Measurements from ENCODE around the gene TTC23L.

DNA sequence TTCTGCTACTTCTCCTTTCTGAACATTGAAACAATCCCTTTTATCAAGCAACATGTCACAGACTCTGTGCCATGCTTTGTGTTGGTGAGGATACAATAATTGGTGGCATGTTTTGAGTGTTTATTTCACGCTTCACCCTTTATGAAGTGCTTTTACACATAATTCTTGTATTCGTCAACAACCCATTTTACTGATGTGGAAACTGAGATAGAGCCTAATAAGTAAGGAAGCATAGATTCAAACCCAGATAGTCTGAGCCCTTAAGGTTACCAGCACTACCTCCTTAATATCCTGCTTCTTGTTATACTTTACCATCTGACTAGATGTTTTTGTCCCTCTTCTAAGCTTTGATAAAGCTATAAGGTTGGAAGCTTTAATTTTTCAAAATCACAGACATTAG lies 49.3 kb upstream of the TTC23L start:
- TF ChIP-seq, protein P1, sequence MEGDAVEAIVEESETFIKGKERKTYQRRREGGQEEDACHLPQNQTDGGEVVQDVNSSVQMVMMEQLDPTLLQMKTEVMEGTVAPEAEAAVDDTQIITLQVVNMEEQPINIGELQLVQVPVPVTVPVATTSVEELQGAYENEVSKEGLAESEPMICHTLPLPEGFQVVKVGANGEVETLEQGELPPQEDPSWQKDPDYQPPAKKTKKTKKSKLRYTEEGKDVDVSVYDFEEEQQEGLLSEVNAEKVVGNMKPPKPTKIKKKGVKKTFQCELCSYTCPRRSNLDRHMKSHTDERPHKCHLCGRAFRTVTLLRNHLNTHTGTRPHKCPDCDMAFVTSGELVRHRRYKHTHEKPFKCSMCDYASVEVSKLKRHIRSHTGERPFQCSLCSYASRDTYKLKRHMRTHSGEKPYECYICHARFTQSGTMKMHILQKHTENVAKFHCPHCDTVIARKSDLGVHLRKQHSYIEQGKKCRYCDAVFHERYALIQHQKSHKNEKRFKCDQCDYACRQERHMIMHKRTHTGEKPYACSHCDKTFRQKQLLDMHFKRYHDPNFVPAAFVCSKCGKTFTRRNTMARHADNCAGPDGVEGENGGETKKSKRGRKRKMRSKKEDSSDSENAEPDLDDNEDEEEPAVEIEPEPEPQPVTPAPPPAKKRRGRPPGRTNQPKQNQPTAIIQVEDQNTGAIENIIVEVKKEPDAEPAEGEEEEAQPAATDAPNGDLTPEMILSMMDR (IDR thresholded peaks at IDR 0.05; ENCODE audit: low read length), result no peak
- no peak for TF ChIP-seq EZH2 (optimal IDR thresholded peaks at IDR 0.05; ENCODE audit: low read depth, low read length)

All from MM.1S (cell line).